Retina (tissue), 1 donor: ENCODE results near the gene BRD3.
"Not testable (repeated sequence)": the region's sequence is repeated elsewhere in the genome, so short reads cannot be mapped to it uniquely, and the experiment has no call there.

Experiments
- DNase-seq: peaks from one replicate; pipeline ENCODE4 v3.0.0-alpha.2; 2016

The BRD3 gene

GRCh38 chr9:133990366-133991213 lies 77.2 kb downstream of the BRD3 start:
- peak; percentile 83 for DNase-seq

- no peak for DNase-seq
Measured at GRCh38 chr9:133989625-133990365, 78.0 kb downstream of the BRD3 start.

- DNase-seq = not testable (repeated sequence)
Measured at GRCh38 chr9:133988771-133989170, 79.1 kb downstream of the BRD3 start.

GRCh38 chr9:133987946-133988665 lies 79.7 kb downstream of the BRD3 start:
- DNase-seq = no peak

- DNase-seq = no peak
Measured at GRCh38 chr9:133987446-133987788, 80.4 kb downstream of the BRD3 start.

GRCh38 chr9:133986774-133987445 lies 80.9 kb downstream of the BRD3 start:
- no peak for DNase-seq

GRCh38 chr9:133986061-133986460 lies 81.8 kb downstream of the BRD3 start:
- DNase-seq = no peak

GRCh38 chr9:133982971-133983720 lies 84.7 kb downstream of the BRD3 start:
- no peak for DNase-seq

GRCh38 chr9:133981958-133982681 lies 85.7 kb downstream of the BRD3 start:
- DNase-seq = no peak

GRCh38 chr9:133981589-133981957 lies 86.3 kb downstream of the BRD3 start:
- DNase-seq = no peak

GRCh38 chr9:133980864-133981588 lies 86.8 kb downstream of the BRD3 start:
- DNase-seq = no peak
